Endodermal cell (in vitro differentiated cells): ENCODE results near the gene DNAAF8. TPM values are rescaled to one million over a fixed set of nuclear protein-coding genes. Genes with fewer than 3 reads are reported as not detected.

ENCODE experiments used
- DNase-seq: peaks from one replicate; pipeline ENCODE4 v3.0.0-alpha.2; 2017
- H3K27ac ChIP-seq: 2 replicates; pipeline ENCODE4 v1.5.1; 2013; ENCODE audit warnings: mild to moderate bottlenecking, low read depth, low read length, moderate library complexity
- H3K27me3 ChIP-seq: 2 replicates; pipeline ENCODE4 v1.6.1; 2013; ENCODE audit warnings: mild to moderate bottlenecking, low read length, moderate library complexity; ENCODE audit not compliant: insufficient read depth, control insufficient read depth, poor library complexity, severe bottlenecking
- H3K36me3 ChIP-seq: 2 replicates; pipeline ENCODE4 v1.7.0; 2013; ENCODE audit warnings: mild to moderate bottlenecking, low read length, moderate library complexity; ENCODE audit not compliant: control insufficient read depth, insufficient read depth
- H3K4me1 ChIP-seq: one replicate; pipeline ENCODE4 v1.7.0; 2013; ENCODE audit warnings: low read length; ENCODE audit not compliant: control insufficient read depth, insufficient read depth
- H3K4me3 ChIP-seq: 2 replicates; pipeline ENCODE4 v1.5.1; 2013; ENCODE audit warnings: mild to moderate bottlenecking, low read length, moderate library complexity
- H3K9ac ChIP-seq: 2 replicates; pipeline ENCODE4 v1.6.1; 2013; ENCODE audit warnings: mild to moderate bottlenecking, low read length, moderate library complexity; ENCODE audit not compliant: poor library complexity, severe bottlenecking; ENCODE audit errors: extremely low read depth
- H3K9me3 ChIP-seq: 2 replicates; pipeline ENCODE4 v1.6.1; 2013; ENCODE audit warnings: mild to moderate bottlenecking, low read length, moderate library complexity; ENCODE audit not compliant: control insufficient read depth
- H3K27ac Mint-ChIP-seq: 2 replicates; pipeline ENCODE4 v1.8.0; 2020; ENCODE audit warnings: mixed read lengths
- H3K27me3 Mint-ChIP-seq: 2 replicates; pipeline ENCODE4 v1.8.0; 2021; ENCODE audit warnings: mild to moderate bottlenecking, mixed read lengths; ENCODE audit not compliant: insufficient read depth
- H3K36me3 Mint-ChIP-seq: 2 replicates; pipeline ENCODE4 v1.8.0; 2020; ENCODE audit warnings: low read depth, mixed read lengths
- H3K4me1 Mint-ChIP-seq: 2 replicates; pipeline ENCODE4 v1.8.0; 2020; ENCODE audit warnings: mixed read lengths
- H3K4me3 Mint-ChIP-seq: 2 replicates; pipeline ENCODE4 v1.8.0; 2020; ENCODE audit warnings: mild to moderate bottlenecking, moderate library complexity, mixed read lengths
- H3K9me3 Mint-ChIP-seq: 2 replicates; pipeline ENCODE4 v1.8.0; 2020; ENCODE audit warnings: mild to moderate bottlenecking, mixed read lengths
- CTCF ChIP-seq: fragments of 200-600 bp; sonication (generic); conservative IDR thresholded peaks from 2 replicates; pipeline ENCODE4 v1.5.0; 2021; ENCODE audit warnings: antibody characterized with exemption, mild to moderate bottlenecking
- WGBS, 2 experiments: methylation state at CpG; one replicate each; pipeline versions ENCODE4 v1.1.5 to v1.1.7; 2013; ENCODE audit warnings: missing lambda C conversion rate in 2 of 2, mixed read lengths in 1 of 2; ENCODE audit not compliant: insufficient coverage in 1 of 2, insufficient read length in 1 of 2; 5-methylcytosine and 5-hydroxymethylcytosine counted together
- total RNA-seq, 2 donors: library from RNA; stranded (reverse); fragmentation: NEBNext Ultra II Directional in 1 of 2; extraction: Animal tissue kit (Norgen Biotek cat#: 25700) in 1 of 2; gene quantifications; 2 replicates in 1 of 2; 3 replicates in 1 of 2; pipeline ENCODE4 v1.2.1, GENCODE V29; 2021

The DNAAF8 gene
- total RNA-seq, 2 donors from 2014 or later: 0.35 to 0.64 TPM

- no peak for DNase-seq
- Mint-ChIP-seq H3K27ac (no peak overlapping the region), H3K9me3 (no peaks in the 10 kb centered on the region), H3K27me3 (no peaks in the 10 kb centered on the region), H3K4me3 (no peak overlapping the region), H3K4me1 (no peaks in the 10 kb centered on the region), H3K36me3 (peaks cover 63% of the 10 kb centered on the region)
- Histone ChIP-seq H3K9me3 (no peaks in the 10 kb centered on the region), H3K27me3 (no peaks in the 10 kb centered on the region), H3K4me3 (no peak overlapping the region), H3K9ac (no peak overlapping the region), H3K4me1 (no peaks in the 10 kb centered on the region), H3K27ac (no peak overlapping the region), H3K36me3 (peaks cover 67% of the 10 kb centered on the region)
- 97 to 98% methylated on average over 3 to 4 of the region's 4 CpGs for WGBS, 2 experiments
- TF ChIP-seq CTCF: no peak
These were observed 24.9 kb upstream of the DNAAF8 start for GRCh38 chr16:4709481-4709880.

- Histone ChIP-seq H3K27me3 (no peaks in the 10 kb centered on the region), H3K36me3 (peaks cover 57% of the 10 kb centered on the region), H3K9ac (no peak overlapping the region), H3K4me3 (no peak overlapping the region), H3K27ac (no peak overlapping the region), H3K4me1 (no peaks in the 10 kb centered on the region), H3K9me3 (no peaks in the 10 kb centered on the region)
- H3K27ac Mint-ChIP-seq: peak overlapping the region; percentile 31
- 74 to 83% methylated on average over 18 of the region's 18 CpGs for WGBS, 2 experiments
- H3K4me3 Mint-ChIP-seq: no peak overlapping the region
- peak; percentile 61 for DNase-seq
- H3K27me3 Mint-ChIP-seq: no peaks in the 10 kb centered on the region
- TF ChIP-seq CTCF: no peak
- no peaks in the 10 kb centered on the region for H3K9me3 Mint-ChIP-seq
- H3K36me3 Mint-ChIP-seq: peaks cover 62% of the 10 kb centered on the region
- H3K4me1 Mint-ChIP-seq: peaks cover 4% of the 10 kb centered on the region
These were observed 20.5 kb upstream of the DNAAF8 start for GRCh38 chr16:4713663-4714501.

- DNase-seq: no peak
These were observed 19.3 kb upstream of the DNAAF8 start for GRCh38 chr16:4714996-4715395.

More at GRCh38 chr16:4714996-4715395, 19.3 kb upstream of the DNAAF8 start:
- Mint-ChIP-seq H3K36me3 (peaks cover 59% of the 10 kb centered on the region), H3K4me1 (peaks cover 4% of the 10 kb centered on the region), H3K27ac (no peak overlapping the region), H3K4me3 (no peak overlapping the region), H3K9me3 (no peaks in the 10 kb centered on the region), H3K27me3 (no peaks in the 10 kb centered on the region)
- no peak overlapping the region for H3K9ac ChIP-seq
- peaks cover 52% of the 10 kb centered on the region for H3K36me3 ChIP-seq
- no peak overlapping the region for H3K27ac ChIP-seq
- no peaks in the 10 kb centered on the region for H3K9me3 ChIP-seq
- no peaks in the 10 kb centered on the region for H3K27me3 ChIP-seq
- 96% methylated on average over 2 of the region's 2 CpGs; no CpG with 5 or more reads in 1 of the 2 experiments for WGBS, 2 experiments
- no peaks in the 10 kb centered on the region for H3K4me1 ChIP-seq
- no peak overlapping the region for H3K4me3 ChIP-seq
- TF ChIP-seq CTCF: no peak
